ENCODE results near the gene ADORA2A.

GRCh38 chr22:24445481-24446259 is 18.3 kb downstream of the ADORA2A start:
- TF ChIP-seq CTCF (IDR thresholded peaks at IDR 0.05) (no peak), POLR2AphosphoS5 (IDR thresholded peaks at IDR 0.05) (no peak), POLR2A (IDR thresholded peaks at IDR 0.05) (no peak)

Data from breast epithelium (tissue), 3 donors.